ENCODE results near the gene PPIL1.

DNA sequence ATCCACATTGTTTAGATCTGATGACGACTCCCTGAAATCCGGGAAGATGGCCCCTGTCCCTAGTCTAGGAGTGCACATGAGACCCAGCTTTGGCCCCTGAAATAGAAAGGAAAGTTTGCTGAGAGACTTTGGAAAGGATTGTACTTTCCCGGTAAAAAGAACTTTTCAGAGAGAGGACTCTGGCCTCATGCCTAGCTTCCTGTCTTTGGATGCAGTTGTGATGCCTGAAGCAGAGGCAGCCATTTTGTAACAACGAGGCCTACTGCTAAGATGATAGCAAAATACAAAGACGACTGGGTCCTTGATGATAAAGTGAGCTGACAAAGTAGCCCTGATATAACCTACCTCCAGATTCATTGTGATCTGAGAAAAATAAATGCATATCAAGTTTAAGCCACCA, 42.3 kb downstream of the PPIL1 start:
- TF ChIP-seq, protein P1, sequence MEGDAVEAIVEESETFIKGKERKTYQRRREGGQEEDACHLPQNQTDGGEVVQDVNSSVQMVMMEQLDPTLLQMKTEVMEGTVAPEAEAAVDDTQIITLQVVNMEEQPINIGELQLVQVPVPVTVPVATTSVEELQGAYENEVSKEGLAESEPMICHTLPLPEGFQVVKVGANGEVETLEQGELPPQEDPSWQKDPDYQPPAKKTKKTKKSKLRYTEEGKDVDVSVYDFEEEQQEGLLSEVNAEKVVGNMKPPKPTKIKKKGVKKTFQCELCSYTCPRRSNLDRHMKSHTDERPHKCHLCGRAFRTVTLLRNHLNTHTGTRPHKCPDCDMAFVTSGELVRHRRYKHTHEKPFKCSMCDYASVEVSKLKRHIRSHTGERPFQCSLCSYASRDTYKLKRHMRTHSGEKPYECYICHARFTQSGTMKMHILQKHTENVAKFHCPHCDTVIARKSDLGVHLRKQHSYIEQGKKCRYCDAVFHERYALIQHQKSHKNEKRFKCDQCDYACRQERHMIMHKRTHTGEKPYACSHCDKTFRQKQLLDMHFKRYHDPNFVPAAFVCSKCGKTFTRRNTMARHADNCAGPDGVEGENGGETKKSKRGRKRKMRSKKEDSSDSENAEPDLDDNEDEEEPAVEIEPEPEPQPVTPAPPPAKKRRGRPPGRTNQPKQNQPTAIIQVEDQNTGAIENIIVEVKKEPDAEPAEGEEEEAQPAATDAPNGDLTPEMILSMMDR (IDR thresholded peaks at IDR 0.05): no peak
- TF ChIP-seq POLR2A (IDR thresholded peaks at IDR 0.05): no peak
